Esophagus muscularis mucosa (tissue), 4 donors: Measurements from ENCODE around the gene DCAF11. TPM values are rescaled to one million over a fixed set of nuclear protein-coding genes. Genes with fewer than 3 reads are reported as not detected.

ENCODE experiments used
- DNase-seq: peaks from one replicate; pipeline ENCODE4 v3.0.0-alpha.2; 2017; ENCODE audit errors: extremely low spot score
- H3K27ac ChIP-seq, 4 donors: fragments of 200-600 bp; sonication (generic); replicated peaks in 1 of 4; 1 replicate in 3 of 4; 2 replicates in 1 of 4; pipeline ENCODE4 v1.5.1; 2016 to 2019; ENCODE audit warnings: mild to moderate bottlenecking in 1 of 4
- H3K27me3 ChIP-seq, 4 donors: fragments of 200-600 bp; sonication (generic); one replicate each; pipeline versions ENCODE4 v1.5.1 to v1.6.0; 2016 to 2019
- H3K36me3 ChIP-seq, 4 donors: fragments of 200-600 bp; sonication (generic); one replicate each; pipeline ENCODE4 v1.5.1; 2016 to 2019
- H3K4me1 ChIP-seq, 4 donors: fragments of 200-600 bp; sonication (generic); one replicate each; pipeline ENCODE4 v1.5.1; 2016 to 2019
- H3K4me3 ChIP-seq, 4 donors: fragments of 200-600 bp; sonication (generic); 1 replicate in 2 of 4; 2 replicates in 2 of 4; pipeline ENCODE4 v1.5.1; 2016 to 2019; ENCODE audit warnings: mild to moderate bottlenecking in 4 of 4, moderate library complexity in 1 of 4
- H3K9me3 ChIP-seq, 4 donors: fragments of 200-600 bp; sonication (generic); 1 replicate in 3 of 4; 2 replicates in 1 of 4; pipeline ENCODE4 v1.5.1; 2016 to 2019
- CTCF ChIP-seq, 3 experiments: fragments of 200-600 bp in 2 of 3; fragments of 450-650 bp in 1 of 3; sonication (generic) in 2 of 3; IDR thresholded peaks; one replicate each; pipeline ENCODE4 v1.5.1; 2017 to 2019; ENCODE audit warnings: antibody characterized with exemption in 3 of 3, mild to moderate bottlenecking in 2 of 3, moderate library complexity in 1 of 3
- EP300 ChIP-seq: sonication (generic); formaldehyde crosslinking; IDR thresholded peaks from one replicate; pipeline ENCODE4 v1.6.1; 2017; ENCODE audit warnings: antibody characterized with exemption
- POLR2A ChIP-seq: fragments of 450-650 bp; IDR thresholded peaks from one replicate; pipeline ENCODE4 v1.6.1; 2017; ENCODE audit warnings: antibody characterized with exemption, moderate library complexity, mild to moderate bottlenecking, low read depth
- POLR2AphosphoS5 ChIP-seq, 2 donors: sonication (generic); formaldehyde crosslinking; IDR thresholded peaks; one replicate each; pipeline ENCODE4 v1.6.1; 2017; ENCODE audit warnings: antibody characterized with exemption in 2 of 2
- WGBS: methylation state at CpG from one replicate; pipeline ENCODE4 v1.1.5; 2018; 5-methylcytosine and 5-hydroxymethylcytosine counted together
- intact Hi-C: fragments of 100-400 bp; cut with DNase I; formaldehyde crosslinking; loops from one replicate; pipeline ENCODE4 v1.15.1; 2023
- total RNA-seq, 4 donors: library from RNA; depleted of rRNA; stranded (reverse); fragments of >200 nt; gene quantifications; one replicate each; pipeline versions ENCODE4 v1.1.0 to v1.2.1, GENCODE V29; 2016

DCAF11 gene
- total RNA-seq, 4 donors from 2014 or later: 56.0 to 74.9 (median 66.8) TPM

GRCh38 chr14:24141097-24141880, 26.7 kb downstream of the DCAF11 start, which contains the start of gene EMC9:
Gene EMC9 (minus strand): TSS chr14:24141591. CDS start chr14:24141304, 287 bp downstream.
- peak within 1 kb of the TSS; percentile 70 to 81 (median 74) for H3K4me3 ChIP-seq
- H3K36me3 ChIP-seq: peaks cover 10 to 35% (median 28%) of the 10 kb centered on the region in 4 donors
- H3K9me3 ChIP-seq: no peaks in the 10 kb centered on the region
- peak; percentile 100 for DNase-seq
- 0% methylated on average over 4 of the region's 65 CpGs for WGBS
- peak; percentile 89 to 94 for TF ChIP-seq POLR2AphosphoS5 (IDR thresholded peaks at IDR 0.05)
- TF ChIP-seq EP300: no peak
- TF ChIP-seq POLR2A: peak; percentile 74
- TF ChIP-seq CTCF (IDR thresholded peaks at IDR 0.05): peak; percentile 40 to 64 (median 64)
- H3K4me1 ChIP-seq: peaks cover 48 to 73% (median 66%) of the 10 kb centered on the region in 4 donors
- peak within 1 kb of the TSS; percentile 90 to 94 (median 92) for H3K27ac ChIP-seq
- intact Hi-C loops: loop anchor here (10.0 kb wide), 1 partner anchor 294 kb away; no protein-coding TSS in a partner anchor
- no peaks in the 10 kb centered on the region for H3K27me3 ChIP-seq

GRCh38 chr14:24143511-24143910, 28.9 kb downstream of the DCAF11 start:
- Histone ChIP-seq H3K27me3 (no peaks in the 10 kb centered on the region), H3K36me3 (peaks cover 6 to 22% (median 15%) of the 10 kb centered on the region in 4 donors), H3K9me3 (no peaks in the 10 kb centered on the region), H3K4me3 (no peak overlapping the region), H3K4me1 (peaks cover 40 to 62% (median 53%) of the 10 kb centered on the region in 4 donors), H3K27ac (no peak overlapping the region)
- WGBS: 100% methylated on average over 2 of the region's 2 CpGs
- no peak for DNase-seq
- intact Hi-C loops: loop anchor here (10.0 kb wide), 1 partner anchor 291 kb away; no protein-coding TSS in a partner anchor
- TF ChIP-seq POLR2AphosphoS5 (IDR thresholded peaks at IDR 0.05) (no peak), POLR2A (no peak), CTCF (IDR thresholded peaks at IDR 0.05) (no peak), EP300 (no peak)

- 95% methylated on average over 1 of the region's 1 CpG for WGBS
- no peaks in the 10 kb centered on the region for H3K27me3 ChIP-seq
- peak overlapping the region in 1 of 4 donors; percentile 94 for H3K27ac ChIP-seq
- no peak overlapping the region for H3K4me3 ChIP-seq
- no peaks in the 10 kb centered on the region for H3K9me3 ChIP-seq
- intact Hi-C loops: loop anchor here (10.0 kb wide), 1 partner anchor 290 kb away; no protein-coding TSS in a partner anchor
- peaks cover 34 to 62% (median 55%) of the 10 kb centered on the region in 4 donors for H3K4me1 ChIP-seq
- H3K36me3 ChIP-seq: peaks cover 0 to 21% (median 15%) of the 10 kb centered on the region in 4 donors
- no peak for TF ChIP-seq EP300
- no peak for TF ChIP-seq POLR2AphosphoS5 (IDR thresholded peaks at IDR 0.05)
- no peak for DNase-seq
These were observed 29.9 kb downstream of the DCAF11 start for GRCh38 chr14:24144451-24144850.

GRCh38 chr14:24145219-24145618, 30.6 kb downstream of the DCAF11 start:
- TF ChIP-seq EP300: no peak
- no peak for TF ChIP-seq CTCF (IDR thresholded peaks at IDR 0.05)
- TF ChIP-seq POLR2AphosphoS5 (IDR thresholded peaks at IDR 0.05): no peak
- no peak for TF ChIP-seq POLR2A
- H3K9me3 ChIP-seq: no peaks in the 10 kb centered on the region
- peaks cover 27 to 62% (median 53%) of the 10 kb centered on the region in 4 donors for H3K4me1 ChIP-seq
- H3K27me3 ChIP-seq: no peaks in the 10 kb centered on the region
- peak overlapping the region; percentile 88 to 94 (median 90) for H3K27ac ChIP-seq
- no peak for DNase-seq
- H3K4me3 ChIP-seq: no peak overlapping the region
- WGBS: 97% methylated on average over 2 of the region's 2 CpGs
- intact Hi-C loops: loop anchor here (10.0 kb wide), 1 partner anchor 290 kb away; no protein-coding TSS in a partner anchor
- H3K36me3 ChIP-seq: peaks cover 2 to 27% (median 21%) of the 10 kb centered on the region in 4 donors
